D341Med (cell line): ENCODE measurements around the gene MECP2.

Experiments used
- DNase-seq: peaks from one replicate; pipeline ENCODE4 v3.0.0; 2012; ENCODE audit warnings: low spot score

MECP2 gene

GRCh38 chrX:154061801-154062200 lies 35.7 kb downstream of the MECP2 start:
- no peak for DNase-seq

GRCh38 chrX:154059729-154060245 lies 37.7 kb downstream of the MECP2 start:
- DNase-seq: no peak

GRCh38 chrX:154059231-154059630 lies 38.3 kb downstream of the MECP2 start:
- no peak for DNase-seq

- DNase-seq: no peak
Observed at GRCh38 chrX:154058214-154058997, 39.1 kb downstream of the MECP2 start.

GRCh38 chrX:154057791-154058190 lies 39.7 kb downstream of the MECP2 start:
- no peak for DNase-seq

GRCh38 chrX:154056770-154057241 lies 40.7 kb downstream of the MECP2 start:
- no peak for DNase-seq

GRCh38 chrX:154051201-154051810 lies 46.2 kb downstream of the MECP2 start:
- peak; percentile 65 for DNase-seq

- DNase-seq: no peak
Observed at GRCh38 chrX:154050113-154050495, 47.4 kb downstream of the MECP2 start.

GRCh38 chrX:154049209-154050112 lies 48.1 kb downstream of the MECP2 start:
- DNase-seq: no peak

- DNase-seq: no peak
Observed at GRCh38 chrX:154048398-154048797, 49.1 kb downstream of the MECP2 start.

- no peak for DNase-seq
Observed at GRCh38 chrX:154046940-154047610, 50.4 kb downstream of the MECP2 start.

- no peak for DNase-seq
Observed at GRCh38 chrX:154046031-154046781, 51.3 kb downstream of the MECP2 start.

GRCh38 chrX:154044091-154044490 lies 53.4 kb downstream of the MECP2 start:
- no peak for DNase-seq

GRCh38 chrX:154043003-154043763 lies 54.3 kb downstream of the MECP2 start:
- DNase-seq: no peak

GRCh38 chrX:154040863-154041262 lies 56.7 kb downstream of the MECP2 start:
- DNase-seq: no peak

- DNase-seq: no peak
Observed at GRCh38 chrX:154040307-154040756, 57.2 kb downstream of the MECP2 start.

- no peak for DNase-seq
Observed at GRCh38 chrX:154039577-154039976, 57.9 kb downstream of the MECP2 start.

- DNase-seq: no peak
Observed at GRCh38 chrX:154038656-154039055, 58.9 kb downstream of the MECP2 start.

GRCh38 chrX:154037754-154038153 lies 59.8 kb downstream of the MECP2 start:
- DNase-seq: no peak

GRCh38 chrX:154036513-154036912 lies 61.0 kb downstream of the MECP2 start:
- no peak for DNase-seq
